Activated CD4-positive, alpha-beta T cell treated with anti-CD3 and anti-CD28 coated beads for 24 hours (primary cell): Measurements from ENCODE around the gene KLKB1.
A peak's percentile ranks its signal among the peaks of the same experiment; 100 is the strongest.

Source experiments
- DNase-seq, 2 donors: peaks; one replicate each; pipeline ENCODE4 v3.0.0-alpha.2; 2020; ENCODE audit warnings: low read depth in 2 of 2

Gene KLKB1

DNA sequence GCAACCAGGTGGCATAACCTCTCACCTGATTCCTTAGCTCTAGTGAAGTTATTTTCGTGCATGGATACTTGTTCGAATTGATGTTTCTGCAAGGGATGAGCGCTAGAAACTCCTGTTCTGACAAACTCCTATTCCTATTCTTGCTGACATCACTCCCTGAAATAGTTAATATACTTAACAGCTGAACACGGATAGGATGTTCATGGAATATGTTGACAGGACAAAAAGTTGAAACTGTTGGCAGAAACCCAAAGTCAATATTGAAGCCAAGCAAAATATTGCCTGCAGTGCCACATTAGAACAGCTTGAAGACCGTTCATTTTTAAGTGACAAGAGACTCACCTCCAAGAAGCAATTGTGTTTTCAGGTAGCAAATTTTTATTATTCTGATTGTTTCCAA lies at the start of gene KLKB1:
KLKB1 (plus strand) TSS at position 287 of the 400 bp plus-strand sequence. CDS start 689 bp downstream, outside the sequence.
- DNase-seq, result no peak

GRCh38 chr4:186188107-186188506 lies 39.2 kb upstream of the KLKB1 start:
- no peak for DNase-seq

DNA sequence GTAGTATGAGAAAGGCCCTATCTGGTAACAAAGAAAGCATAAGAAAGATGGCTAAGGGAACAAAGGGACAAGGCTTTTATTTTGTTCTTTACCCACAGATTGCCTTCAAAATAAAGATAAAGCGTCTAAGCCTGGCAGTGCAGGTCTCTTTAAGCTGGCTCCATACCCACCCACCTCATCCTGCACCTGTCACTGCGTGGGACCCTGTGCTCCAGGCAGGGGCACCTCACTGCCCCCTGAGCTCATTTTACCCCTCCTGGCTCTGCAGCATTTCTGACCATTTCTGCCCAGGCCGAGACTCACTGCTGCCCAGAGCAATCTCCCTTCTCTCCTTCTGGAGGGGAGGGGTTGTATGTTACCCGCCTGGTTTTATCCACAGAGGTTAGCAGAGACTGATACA lies 37.7 kb upstream of the KLKB1 start:
- no peak for DNase-seq

GRCh38 chr4:186190581-186191199 lies 36.6 kb upstream of the KLKB1 start:
- DNase-seq, result peak; percentile 23 to 24

GRCh38 chr4:186191200-186192065 lies 35.9 kb upstream of the KLKB1 start, which contains the start of gene CYP4V2:
CYP4V2 (plus strand) TSS chr4:186191567; CDS start chr4:186191824, 257 bp downstream.
- DNase-seq, result peak; percentile 76 to 77

- DNase-seq, result peak; percentile 4 to 14
Observed at GRCh38 chr4:186192066-186192612, 35.2 kb upstream of the KLKB1 start.

DNA sequence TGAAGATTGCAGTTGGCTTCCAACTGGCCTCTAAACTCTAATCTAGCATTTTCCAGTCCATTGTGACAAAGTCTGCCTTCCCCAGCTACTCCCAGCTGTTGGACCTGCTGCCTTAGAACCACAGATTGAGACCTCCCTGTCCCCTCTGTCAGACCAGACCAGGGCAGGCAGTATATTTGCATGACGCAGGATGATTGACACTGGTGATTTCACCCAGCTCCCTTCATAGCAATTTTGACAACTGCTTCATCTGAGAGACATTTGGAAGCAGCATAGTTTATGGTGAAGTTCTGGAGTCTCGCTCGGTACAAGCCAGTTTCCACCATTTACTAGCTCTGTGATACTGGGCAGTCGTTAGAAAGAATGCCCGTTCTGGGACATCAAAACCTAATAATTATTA lies 33.5 kb upstream of the KLKB1 start:
- no peak for DNase-seq

GRCh38 chr4:186196063-186196462 lies 31.2 kb upstream of the KLKB1 start:
- DNase-seq, result no peak

- DNase-seq, result no peak
Observed at GRCh38 chr4:186200516-186200915, 26.8 kb upstream of the KLKB1 start.

DNA sequence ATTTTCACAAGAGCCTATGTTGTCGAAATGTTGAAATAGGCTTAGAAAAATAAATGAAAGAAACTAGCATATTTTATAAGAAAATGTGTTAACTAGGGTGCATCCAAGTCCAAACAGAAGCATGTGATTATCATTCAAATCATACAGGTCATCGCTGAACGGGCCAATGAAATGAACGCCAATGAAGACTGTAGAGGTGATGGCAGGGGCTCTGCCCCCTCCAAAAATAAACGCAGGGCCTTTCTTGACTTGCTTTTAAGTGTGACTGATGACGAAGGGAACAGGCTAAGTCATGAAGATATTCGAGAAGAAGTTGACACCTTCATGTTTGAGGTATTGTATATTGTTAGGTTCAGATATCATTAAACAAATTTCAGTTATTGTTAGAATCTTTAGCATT lies 26.3 kb upstream of the KLKB1 start:
- no peak for DNase-seq

DNA sequence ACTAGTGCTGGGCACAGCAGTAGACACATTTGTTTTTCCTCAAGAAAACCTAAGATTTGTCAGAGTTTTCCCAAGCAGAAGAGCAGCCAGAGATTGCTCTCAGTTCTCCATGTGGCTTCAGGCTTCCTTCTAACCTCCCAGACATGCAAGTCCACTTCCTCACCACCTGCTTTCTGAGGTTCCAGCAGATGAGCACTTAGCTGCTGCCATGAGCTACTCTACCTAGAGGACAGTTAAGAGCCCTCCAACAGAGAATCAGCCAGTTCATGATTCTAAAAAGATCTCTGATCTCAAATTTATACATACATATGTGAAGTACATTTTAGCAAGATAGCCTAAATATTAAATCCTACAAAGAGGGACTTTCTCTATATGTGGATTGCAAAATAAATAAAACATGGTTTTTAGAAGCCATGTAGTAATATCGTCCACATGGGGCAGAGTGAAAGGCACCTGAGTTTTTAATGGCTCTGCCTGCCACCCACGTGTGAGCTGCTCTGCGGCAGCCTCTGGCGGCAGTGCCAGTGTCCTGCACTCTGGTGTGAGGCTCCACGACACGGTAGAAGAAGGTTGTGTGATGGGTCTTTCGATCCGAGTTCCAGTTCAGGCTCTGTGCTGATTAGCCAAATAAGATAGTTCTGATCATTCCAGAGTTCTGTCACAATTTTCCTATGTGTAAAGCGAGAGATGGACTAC lies 25.6 kb upstream of the KLKB1 start:
- peak in 1 of 2 donors; percentile 41 for DNase-seq

GRCh38 chr4:186202490-186203140 lies 24.7 kb upstream of the KLKB1 start:
- no peak for DNase-seq

DNA sequence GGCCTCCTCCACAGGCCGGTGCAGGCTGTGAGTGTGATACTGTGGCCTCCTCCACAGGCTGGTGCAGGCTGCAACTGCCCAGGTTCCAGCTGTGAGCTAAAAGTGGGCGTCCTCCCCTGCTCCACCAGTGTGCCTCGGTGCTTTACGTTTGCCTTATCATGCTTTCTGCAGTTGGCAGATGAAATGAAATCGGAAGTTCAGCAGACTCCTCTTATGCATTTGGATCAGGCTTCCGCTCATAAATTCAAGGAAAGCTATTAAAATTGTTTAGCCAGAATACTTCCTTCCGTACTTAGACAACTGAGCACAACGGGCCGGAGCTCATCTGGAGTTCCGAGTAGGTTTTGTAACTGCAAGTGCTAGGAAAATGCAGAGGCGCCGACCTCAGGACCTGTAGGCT lies 23.9 kb upstream of the KLKB1 start:
- DNase-seq, result no peak

GRCh38 chr4:186204103-186204559 lies 23.2 kb upstream of the KLKB1 start:
- peak in 1 of 2 donors; percentile 40 for DNase-seq

- no peak for DNase-seq
Observed at GRCh38 chr4:186204686-186205085, 22.6 kb upstream of the KLKB1 start.

DNA sequence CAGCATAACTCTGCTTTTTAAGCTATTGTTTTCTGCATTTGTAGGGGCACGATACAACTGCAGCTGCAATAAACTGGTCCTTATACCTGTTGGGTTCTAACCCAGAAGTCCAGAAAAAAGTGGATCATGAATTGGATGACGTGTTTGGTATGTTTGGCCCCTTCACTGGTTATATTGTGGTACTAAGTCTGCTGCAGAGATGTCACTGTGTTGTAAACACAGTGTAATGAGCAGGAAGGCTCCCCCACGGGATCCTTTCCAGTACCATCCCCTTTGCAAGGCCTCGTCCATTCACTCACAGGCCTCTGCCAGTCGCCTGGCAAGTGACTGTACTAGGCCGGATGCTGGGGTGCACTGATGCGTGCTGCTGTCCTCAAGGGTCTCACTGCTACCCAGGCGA lies 22.2 kb upstream of the KLKB1 start:
- DNase-seq, result no peak

- DNase-seq, result no peak
Observed at GRCh38 chr4:186216465-186217024, 10.8 kb upstream of the KLKB1 start.

- DNase-seq, result no peak
Observed at GRCh38 chr4:186217733-186218293, 9.5 kb upstream of the KLKB1 start.

DNA sequence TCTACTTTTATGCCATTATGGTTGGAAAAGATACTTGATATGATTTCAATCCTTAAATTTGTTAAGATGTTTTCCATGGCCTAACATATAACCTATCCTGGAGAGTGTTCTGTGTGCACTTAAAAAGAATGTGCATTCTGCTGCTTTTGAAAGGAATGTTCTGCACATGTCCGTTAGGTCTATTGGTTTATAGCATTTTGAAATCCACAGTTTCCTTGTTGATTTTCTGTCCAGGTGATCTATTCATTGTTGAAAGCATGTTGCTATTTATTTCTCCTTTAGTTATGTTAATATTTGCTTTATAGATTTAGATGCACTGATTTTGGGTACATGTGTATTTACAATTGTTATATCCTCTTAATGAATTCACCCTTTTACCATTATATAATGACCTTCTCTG lies 5.7 kb upstream of the KLKB1 start:
- no peak for DNase-seq

GRCh38 chr4:186225848-186226247 lies 1.5 kb upstream of the KLKB1 start:
- DNase-seq, result no peak
